ENCODE data around the gene ANGEL2. TPM values are rescaled to one million over a fixed set of nuclear protein-coding genes. Genes with fewer than 3 reads are reported as not detected.

ANGEL2 gene
- total and polyA plus RNA-seq, 11 donors = 9.2 to 26.6 (median 14.5) TPM

- WGBS, 4 donors = 86 to 90% (median 88%) methylated on average over 5 of the region's 5 CpGs
- no peak for ATAC-seq
These were observed 41.8 kb upstream of the ANGEL2 start for GRCh38 chr1:213057264-213058059.

GRCh38 chr1:213055767-213056166 lies 40.1 kb upstream of the ANGEL2 start:
- peaks cover 0 to 19% (median 12%) of the 10 kb centered on the region in 12 donors for H3K4me1 ChIP-seq
- no peaks in the 10 kb centered on the region for H3K36me3 ChIP-seq
- intact Hi-C loops (cut with DNase I) = no loop called here
- TF ChIP-seq POLR2A (IDR thresholded peaks at IDR 0.05) (no peak), CTCF (IDR thresholded peaks at IDR 0.05) (no peak)
- no peak overlapping the region for H3K27ac ChIP-seq
- H3K9me3 ChIP-seq = peaks cover 0 to 10% (median 0%) of the 10 kb centered on the region in 12 donors
- no peak for ATAC-seq
- no peak for DNase-seq
- 89 to 91% (median 90%) methylated on average over 3 of the region's 3 CpGs for WGBS, 4 donors
- H3K4me3 ChIP-seq = no peak overlapping the region
- no peaks in the 10 kb centered on the region for H3K27me3 ChIP-seq

More at GRCh38 chr1:213057264-213058059, 41.8 kb upstream of the ANGEL2 start:
- TF ChIP-seq POLR2A (IDR thresholded peaks at IDR 0.05) = no peak
- TF ChIP-seq CTCF (IDR thresholded peaks at IDR 0.05) = no peak
- H3K36me3 ChIP-seq = no peaks in the 10 kb centered on the region
- no peaks in the 10 kb centered on the region for H3K27me3 ChIP-seq
- H3K4me3 ChIP-seq = no peak overlapping the region
- DNase-seq = no peak
- H3K27ac ChIP-seq = no peak overlapping the region
- intact Hi-C loops (cut with DNase I) = no loop called here
- peaks cover 0 to 10% (median 0%) of the 10 kb centered on the region in 12 donors for H3K9me3 ChIP-seq
- peaks cover 0 to 10% (median 4%) of the 10 kb centered on the region in 12 donors for H3K4me1 ChIP-seq

- no peaks in the 10 kb centered on the region for H3K27me3 ChIP-seq
- peaks cover 0 to 10% (median 0%) of the 10 kb centered on the region in 12 donors for H3K9me3 ChIP-seq
- TF ChIP-seq POLR2A (IDR thresholded peaks at IDR 0.05) (no peak), CTCF (IDR thresholded peaks at IDR 0.05) (no peak)
- ATAC-seq (no peak), DNase-seq (no peak)
- no peak overlapping the region for H3K4me3 ChIP-seq
- H3K36me3 ChIP-seq = no peaks in the 10 kb centered on the region
- intact Hi-C loops (cut with DNase I) = loop anchor here in 1 of 10 donors (5.0 kb wide), 1 partner anchor 38 kb away; the partner anchor contains the start of gene ANGEL2
- H3K27ac ChIP-seq = no peak overlapping the region
- H3K4me1 ChIP-seq = peaks cover 0 to 23% (median 12%) of the 10 kb centered on the region in 12 donors
These were observed 39.3 kb upstream of the ANGEL2 start for GRCh38 chr1:213054733-213055591.

GRCh38 chr1:213054142-213054541 lies 38.5 kb upstream of the ANGEL2 start:
- H3K27me3 ChIP-seq = peaks cover 0 to 4% (median 0%) of the 10 kb centered on the region in 9 donors
- ATAC-seq (no peak), DNase-seq (no peak)
- WGBS, 4 donors = 85 to 92% (median 88%) methylated on average over 2 of the region's 2 CpGs
- no peak overlapping the region for H3K27ac ChIP-seq
- TF ChIP-seq POLR2A (IDR thresholded peaks at IDR 0.05) (no peak), CTCF (IDR thresholded peaks at IDR 0.05) (no peak)
- peaks cover 0 to 23% (median 12%) of the 10 kb centered on the region in 12 donors for H3K4me1 ChIP-seq
- intact Hi-C loops (cut with DNase I) = loop anchor here in 1 of 10 donors (5.0 kb wide), 1 partner anchor 37 kb away; the partner anchor contains the start of gene ANGEL2
- no peak overlapping the region for H3K4me3 ChIP-seq
- H3K36me3 ChIP-seq = no peaks in the 10 kb centered on the region
- peaks cover 0 to 6% (median 0%) of the 10 kb centered on the region in 12 donors for H3K9me3 ChIP-seq

Measured in heart left ventricle (tissue), 16 donors.